RWPE1 (cell line): Measurements from ENCODE around the gene KCNF1.
"Not testable (repeated sequence)": the region's sequence is repeated elsewhere in the genome, so short reads cannot be mapped to it uniquely, and the experiment has no call there.

ENCODE experiments used
- CTCF ChIA-PET: fragments of 350-600 bp; sonication (Branson Sonifier 250); formaldehyde crosslinking; extraction: SDS; loops from one replicate; lab custom pipeline; 2021; lab: Yijun Ruan, JAX
- POLR2A ChIA-PET: fragments of 400-600 bp; formaldehyde crosslinking; extraction: SDS; loops from one replicate; lab custom pipeline; 2020; ENCODE audit warnings: antibody characterized with exemption; ENCODE audit not compliant: low non-redundant PET; lab: Yijun Ruan, JAX
- DNase-seq: peaks from one replicate; pipeline ENCODE4 v3.0.0; 2012; ENCODE audit warnings: low spot score
- H3K27ac ChIP-seq: fragments of 450-650 bp; 2 replicates; pipeline ENCODE4 v1.5.1; 2017
- CTCF ChIP-seq: fragments of 450-650 bp; conservative IDR thresholded peaks from 2 replicates; pipeline ENCODE4 v1.5.1; 2017; ENCODE audit warnings: low read depth, mild to moderate bottlenecking

KCNF1 gene

GRCh38 chr2:10956006-10956790, 44.5 kb downstream of the KCNF1 start:
- ChIA-PET POLR2A (no interaction called here), CTCF (interaction anchor here (0.9 kb wide), 1 partner anchor 168 kb away, joined by 7 read pairs; no protein-coding TSS in a partner anchor)
- no peak overlapping the region for H3K27ac ChIP-seq
- no peak for DNase-seq
- no peak for TF ChIP-seq CTCF

DNA sequence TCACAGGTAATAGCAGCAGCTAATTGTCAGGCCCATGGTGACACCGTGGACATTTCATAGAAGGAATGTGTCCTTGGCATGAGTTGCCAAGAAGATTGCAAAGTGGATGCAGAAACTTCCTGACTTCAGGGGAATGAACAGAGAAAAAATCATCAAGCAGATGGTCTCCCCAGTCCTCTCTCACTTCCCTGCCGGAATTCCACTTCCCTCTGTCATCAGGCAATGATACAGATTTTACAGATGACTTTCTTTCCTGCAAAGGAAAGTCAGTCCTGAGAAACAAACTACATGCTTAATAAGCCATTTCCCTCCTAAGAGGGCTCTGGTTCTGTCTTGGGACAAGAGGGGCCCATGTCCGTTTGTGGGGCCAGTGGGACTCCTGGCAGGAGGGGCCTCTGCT, 45.7 kb downstream of the KCNF1 start:
- TF ChIP-seq CTCF = no peak
- H3K27ac ChIP-seq = no peak overlapping the region
- no peak for DNase-seq
- POLR2A ChIA-PET = no interaction called here
- CTCF ChIA-PET = no interaction called here

- H3K27ac ChIP-seq, CTCF ChIA-PET, DNase-seq, POLR2A ChIA-PET: not testable (repeated sequence)
These were observed 46.7 kb downstream of the KCNF1 start for GRCh38 chr2:10958452-10958851.

GRCh38 chr2:10960606-10961489, 49.1 kb downstream of the KCNF1 start:
- DNase-seq = no peak
- H3K27ac ChIP-seq = no peak overlapping the region
- POLR2A ChIA-PET = no interaction called here
- CTCF ChIA-PET = interaction anchor here (0.7 kb wide), 1 partner anchor 51 kb away, joined by 4 read pairs; no protein-coding TSS in a partner anchor
- no peak for TF ChIP-seq CTCF

GRCh38 chr2:10961490-10961875, 49.7 kb downstream of the KCNF1 start:
- no peak for DNase-seq
- ChIA-PET POLR2A (no interaction called here), CTCF (no interaction called here)
- TF ChIP-seq CTCF = no peak
- H3K27ac ChIP-seq = no peak overlapping the region

- ChIA-PET CTCF (no interaction called here), POLR2A (no interaction called here)
- TF ChIP-seq CTCF = no peak
- H3K27ac ChIP-seq = no peak overlapping the region
- no peak for DNase-seq
These were observed 50.3 kb downstream of the KCNF1 start for GRCh38 chr2:10962004-10962403.
